Endothelial cell (in vitro differentiated cells): ENCODE results near the gene ETFDH. TPM values are rescaled to one million over a fixed set of nuclear protein-coding genes. Genes with fewer than 3 reads are reported as not detected.

ENCODE experiments used
- DNase-seq: peaks from one replicate; pipeline ENCODE4 v3.0.0; 2021; ENCODE audit warnings: low spot score
- H3K27ac Mint-ChIP-seq: one replicate; pipeline ENCODE4 v1.8.0; 2021; ENCODE audit warnings: mixed read lengths, inconsistent platforms; ENCODE audit not compliant: unreplicated experiment
- H3K27me3 Mint-ChIP-seq: one replicate; pipeline ENCODE4 v1.8.0; 2021; ENCODE audit warnings: mild to moderate bottlenecking, moderate library complexity, mixed read lengths, inconsistent platforms; ENCODE audit not compliant: unreplicated experiment
- H3K36me3 Mint-ChIP-seq: one replicate; pipeline ENCODE4 v1.8.0; 2021; ENCODE audit warnings: mild to moderate bottlenecking, low read depth, mixed read lengths, inconsistent platforms; ENCODE audit not compliant: unreplicated experiment
- H3K4me1 Mint-ChIP-seq: one replicate; pipeline ENCODE4 v1.8.0; 2021; ENCODE audit warnings: mild to moderate bottlenecking, mixed read lengths, inconsistent platforms; ENCODE audit not compliant: unreplicated experiment
- H3K4me3 Mint-ChIP-seq: one replicate; pipeline ENCODE4 v1.8.0; 2021; ENCODE audit warnings: mild to moderate bottlenecking, mixed read lengths, inconsistent platforms; ENCODE audit not compliant: unreplicated experiment
- H3K9me3 Mint-ChIP-seq: one replicate; pipeline ENCODE4 v1.8.0; 2021; ENCODE audit warnings: mixed read lengths, inconsistent platforms; ENCODE audit not compliant: unreplicated experiment
- CTCF ChIP-seq: fragments of 200-600 bp; sonication (generic); IDR thresholded peaks from one replicate; pipeline ENCODE4 v1.5.0; 2021; ENCODE audit warnings: antibody characterized with exemption; ENCODE audit not compliant: unreplicated experiment
- long read RNA-seq: library from polyadenylated mRNA; unstranded; transcript quantifications from one replicate; pipeline ENCODE4 v2.0.0, GENCODE V29; 2020; ENCODE audit not compliant: unreplicated experiment
- total RNA-seq: library from RNA; stranded (reverse); fragmentation: NEBNext Ultra II Directional; extraction: Animal tissue kit (Norgen Biotek cat#: 25700); gene quantifications from one replicate; pipeline ENCODE4 v1.2.1, GENCODE V29; 2021; ENCODE audit not compliant: unreplicated experiment

ETFDH gene
- 9.2 TPM for total RNA-seq
- long read RNA-seq, partial matches to known transcripts: 1 of 3 reads
- long read RNA-seq, other reads (novel, unspliced or antisense): 2 of 3 reads

- H3K4me3 Mint-ChIP-seq: peak within 1 kb of the TSS; percentile 99
- peaks cover 16% of the 10 kb centered on the region for H3K4me1 Mint-ChIP-seq
- no peaks in the 10 kb centered on the region for H3K36me3 Mint-ChIP-seq
- peaks cover 9% of the 10 kb centered on the region for H3K27me3 Mint-ChIP-seq
- peak within 1 kb of the TSS; percentile 83 for H3K27ac Mint-ChIP-seq
- no peaks in the 10 kb centered on the region for H3K9me3 Mint-ChIP-seq
- DNase-seq: peak; percentile 97
- peak; percentile 51 for TF ChIP-seq CTCF
Measured at GRCh38 chr4:158671915-158672806, at the start of gene ETFDH. TSS of gene ETFDH (plus strand) at chr4:158672296. CDS start at chr4:158672457, 161 bp downstream.

- Mint-ChIP-seq H3K27me3 (no peaks in the 10 kb centered on the region), H3K36me3 (no peaks in the 10 kb centered on the region), H3K27ac (no peak overlapping the region), H3K9me3 (no peaks in the 10 kb centered on the region), H3K4me1 (no peaks in the 10 kb centered on the region), H3K4me3 (no peak overlapping the region)
- peak; percentile 82 for TF ChIP-seq CTCF
- DNase-seq: peak; percentile 28
Measured at GRCh38 chr4:158624889-158625478, 47.1 kb upstream of the ETFDH start.

GRCh38 chr4:158625544-158625943, 46.6 kb upstream of the ETFDH start:
- Mint-ChIP-seq H3K36me3 (no peaks in the 10 kb centered on the region), H3K9me3 (no peaks in the 10 kb centered on the region), H3K27me3 (no peaks in the 10 kb centered on the region), H3K4me3 (no peak overlapping the region), H3K4me1 (no peaks in the 10 kb centered on the region), H3K27ac (no peak overlapping the region)
- TF ChIP-seq CTCF: no peak
- DNase-seq: no peak

GRCh38 chr4:158630893-158631292, 41.2 kb upstream of the ETFDH start:
- no peak for TF ChIP-seq CTCF
- DNase-seq: no peak
- H3K27ac Mint-ChIP-seq: no peak overlapping the region
- H3K4me1 Mint-ChIP-seq: no peaks in the 10 kb centered on the region
- no peaks in the 10 kb centered on the region for H3K36me3 Mint-ChIP-seq
- H3K4me3 Mint-ChIP-seq: no peak overlapping the region
- no peaks in the 10 kb centered on the region for H3K9me3 Mint-ChIP-seq
- H3K27me3 Mint-ChIP-seq: no peaks in the 10 kb centered on the region

GRCh38 chr4:158636619-158637018, 35.5 kb upstream of the ETFDH start:
- no peak overlapping the region for H3K4me3 Mint-ChIP-seq
- no peaks in the 10 kb centered on the region for H3K9me3 Mint-ChIP-seq
- DNase-seq: no peak
- no peaks in the 10 kb centered on the region for H3K27me3 Mint-ChIP-seq
- TF ChIP-seq CTCF: no peak
- no peak overlapping the region for H3K27ac Mint-ChIP-seq
- no peaks in the 10 kb centered on the region for H3K4me1 Mint-ChIP-seq
- no peaks in the 10 kb centered on the region for H3K36me3 Mint-ChIP-seq
